T-helper 22 cell (primary cell): ENCODE results near the gene DNAJC10.
"Not testable (repeated sequence)": the region's sequence is repeated elsewhere in the genome, so short reads cannot be mapped to it uniquely, and the experiment has no call there.

Experiments
- DNase-seq: peaks from one replicate; pipeline ENCODE4 v3.0.0-alpha.2; 2020; ENCODE audit warnings: low read depth

Gene DNAJC10

GRCh38 chr2:182724656-182725055, 8.6 kb downstream of the DNAJC10 start:
- DNase-seq, result no peak

GRCh38 chr2:182726473-182726872, 10.4 kb downstream of the DNAJC10 start:
- DNase-seq, result no peak

DNA sequence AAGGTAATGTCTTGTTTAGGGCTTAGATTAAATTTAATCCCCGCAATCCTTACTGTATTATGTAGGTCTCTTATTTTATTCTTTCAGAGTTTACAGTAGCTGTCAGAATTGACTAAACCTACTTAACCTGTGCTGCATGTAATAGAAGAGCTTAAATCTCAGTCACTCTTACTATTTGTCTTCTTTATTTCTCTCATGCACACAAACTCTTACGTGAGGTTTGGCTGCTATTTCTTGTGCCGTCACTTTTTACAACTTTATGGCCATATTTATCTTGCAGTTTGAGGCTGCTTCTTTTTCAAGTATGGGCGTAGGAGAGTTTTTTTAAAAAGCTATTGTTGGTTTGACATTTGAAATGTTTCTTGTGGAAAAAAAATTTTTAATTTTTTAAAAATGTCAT, 12.0 kb downstream of the DNAJC10 start:
- DNase-seq, result no peak

GRCh38 chr2:182729710-182730339, 13.8 kb downstream of the DNAJC10 start:
- no peak for DNase-seq

- no peak for DNase-seq
Observed at GRCh38 chr2:182730486-182730885, 14.4 kb downstream of the DNAJC10 start.

DNA sequence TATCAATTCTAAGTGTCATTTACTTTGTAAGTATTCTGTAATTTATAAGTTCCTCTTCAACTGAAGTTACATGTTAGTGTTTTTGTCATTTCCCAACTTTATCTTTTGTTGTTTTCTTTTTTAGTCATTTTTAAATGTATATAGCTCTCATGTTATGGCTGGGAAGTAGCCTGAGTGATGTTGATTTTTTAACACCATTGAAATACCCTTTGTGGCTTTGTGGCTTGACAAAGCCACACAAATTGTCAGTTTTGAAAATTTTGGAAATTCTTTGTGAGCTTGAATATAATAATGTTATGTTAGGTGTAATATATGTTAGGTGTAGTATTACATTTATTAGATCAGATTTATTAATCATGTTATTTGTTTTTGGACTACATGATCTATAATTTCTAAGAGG, 16.7 kb downstream of the DNAJC10 start:
- no peak for DNase-seq

DNA sequence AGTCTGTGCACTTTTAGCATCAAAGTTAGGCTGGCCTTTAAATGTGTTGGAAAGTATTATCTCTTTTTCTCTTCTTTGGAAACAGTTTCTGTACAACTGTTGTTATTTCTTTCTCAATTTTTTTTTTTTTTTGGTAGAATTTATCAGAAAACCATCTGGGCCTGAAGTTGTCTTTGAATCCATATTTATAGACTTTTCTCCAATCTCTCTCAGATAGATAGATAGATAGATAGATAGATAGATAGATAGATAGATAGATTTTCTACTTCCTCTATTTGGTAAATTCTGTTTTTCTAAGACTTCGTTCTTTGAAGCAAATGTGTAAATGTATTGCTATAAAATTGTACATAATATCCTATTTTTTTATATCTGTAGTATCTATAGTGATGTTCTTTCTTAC, 17.5 kb downstream of the DNAJC10 start:
- no peak for DNase-seq

DNA sequence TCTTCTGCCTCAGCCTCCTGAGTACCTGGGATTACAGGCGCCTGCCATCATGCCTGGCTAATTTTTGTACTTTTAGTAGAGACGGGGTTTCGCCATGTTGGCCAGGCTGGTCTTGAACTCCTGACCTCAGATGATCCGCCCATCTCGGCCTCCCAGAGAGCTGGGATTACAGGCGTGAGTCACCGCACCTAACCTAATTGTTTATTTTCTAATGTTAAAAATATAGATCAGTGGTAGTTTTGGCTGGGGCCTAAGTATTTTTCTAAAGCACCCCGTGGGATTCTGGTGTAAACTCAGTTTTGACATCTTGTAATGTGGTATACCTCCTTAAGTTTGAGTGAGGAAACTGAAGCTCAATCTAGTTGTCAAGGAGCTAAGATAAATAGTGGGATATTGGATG, 20.8 kb downstream of the DNAJC10 start:
- DNase-seq, result not testable (repeated sequence)

GRCh38 chr2:182740701-182741100, 24.6 kb downstream of the DNAJC10 start:
- no peak for DNase-seq

DNA sequence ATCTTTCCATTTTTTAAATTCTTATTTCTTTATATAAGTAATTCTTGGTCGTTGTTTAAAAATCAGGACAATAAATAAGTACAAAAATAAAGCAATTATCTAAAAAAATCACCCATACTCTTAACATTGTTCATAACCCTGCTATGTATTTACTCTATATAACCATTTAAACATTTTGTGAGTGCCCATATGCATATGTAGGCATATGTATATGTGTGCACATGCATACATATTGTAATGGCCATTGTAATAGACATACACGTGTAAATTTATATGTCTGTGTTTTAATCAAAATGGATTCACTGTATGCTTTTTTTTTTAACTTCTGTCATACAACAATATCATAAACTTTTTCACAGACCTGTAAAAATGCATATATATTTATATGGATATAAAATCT, 25.6 kb downstream of the DNAJC10 start:
- DNase-seq, result no peak

DNA sequence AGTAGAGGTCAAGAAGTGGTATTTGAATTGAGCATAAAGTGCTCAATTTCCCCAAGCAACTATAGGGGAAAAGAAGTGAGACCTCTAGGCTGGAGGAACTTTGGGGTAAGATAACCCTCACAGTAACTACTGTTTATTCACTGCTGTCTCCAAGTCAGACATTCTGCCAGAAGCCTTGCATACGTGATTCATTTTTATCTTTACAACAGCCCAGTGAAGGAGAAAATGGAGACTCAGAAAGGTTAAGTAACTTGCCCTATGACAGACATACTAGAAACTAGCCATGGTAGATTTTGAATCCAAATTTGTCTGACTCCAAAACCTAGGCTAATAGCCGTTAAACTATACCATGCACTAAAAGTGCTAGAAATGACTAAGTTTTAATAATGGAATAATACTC, 28.4 kb downstream of the DNAJC10 start:
- DNase-seq, result no peak

DNA sequence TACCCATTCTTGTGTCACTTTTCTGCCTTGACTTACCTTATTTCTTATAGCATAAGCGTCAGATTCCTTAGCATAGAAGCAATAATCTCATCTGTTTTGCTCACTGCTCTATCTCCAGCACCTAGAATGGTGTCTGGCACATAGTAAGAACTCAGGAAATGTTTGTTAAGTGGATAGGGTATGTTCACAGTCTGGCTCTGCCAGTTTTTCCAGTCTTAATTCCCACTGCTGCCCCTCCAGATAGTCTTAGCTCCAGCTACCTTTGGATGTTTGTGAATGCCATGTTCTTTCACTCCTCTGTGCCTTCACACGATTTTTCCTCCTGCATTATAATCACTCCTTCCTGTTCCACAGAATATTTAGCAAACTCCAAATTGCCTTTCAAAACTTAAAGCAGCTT, 29.0 kb downstream of the DNAJC10 start:
- no peak for DNase-seq

DNA sequence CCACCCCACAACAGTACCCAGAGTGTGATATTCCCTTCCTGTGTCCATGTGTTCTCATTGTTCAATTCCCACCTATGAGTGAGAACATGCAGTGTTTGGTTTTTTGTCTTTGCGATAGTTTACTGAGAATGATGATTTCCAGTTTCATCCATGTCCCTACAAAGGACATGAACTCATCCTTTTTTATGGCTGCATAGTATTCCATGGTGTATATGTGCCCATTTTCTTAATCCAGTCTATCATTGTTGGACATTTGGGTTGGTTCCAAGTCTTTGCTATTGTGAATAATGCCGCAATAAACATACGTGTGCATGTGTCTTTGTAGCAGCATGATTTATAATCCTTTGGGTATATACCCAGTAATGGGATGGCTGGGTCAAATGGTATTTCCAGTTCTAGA, 29.8 kb downstream of the DNAJC10 start:
- not testable (repeated sequence) for DNase-seq

GRCh38 chr2:182754231-182754630, 38.2 kb downstream of the DNAJC10 start:
- DNase-seq, result no peak

DNA sequence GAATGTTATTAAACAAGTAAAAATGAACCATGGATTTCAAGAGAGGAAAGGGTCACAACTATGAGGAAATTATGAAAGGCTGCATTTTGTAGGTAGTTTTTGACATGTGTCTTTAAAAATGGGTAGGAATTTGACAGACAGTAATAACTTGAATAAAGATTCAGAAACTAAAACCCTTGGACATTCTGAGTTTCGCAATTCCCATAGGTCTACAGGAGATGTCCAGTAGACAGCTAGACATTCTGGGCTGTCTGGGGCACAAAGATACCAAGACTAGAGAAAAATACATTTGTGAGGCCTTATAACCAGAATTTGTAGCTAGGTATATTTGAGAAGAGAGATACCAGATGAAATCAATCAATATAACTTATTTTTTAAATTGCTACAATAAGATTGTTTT, 42.3 kb downstream of the DNAJC10 start:
- no peak for DNase-seq

DNA sequence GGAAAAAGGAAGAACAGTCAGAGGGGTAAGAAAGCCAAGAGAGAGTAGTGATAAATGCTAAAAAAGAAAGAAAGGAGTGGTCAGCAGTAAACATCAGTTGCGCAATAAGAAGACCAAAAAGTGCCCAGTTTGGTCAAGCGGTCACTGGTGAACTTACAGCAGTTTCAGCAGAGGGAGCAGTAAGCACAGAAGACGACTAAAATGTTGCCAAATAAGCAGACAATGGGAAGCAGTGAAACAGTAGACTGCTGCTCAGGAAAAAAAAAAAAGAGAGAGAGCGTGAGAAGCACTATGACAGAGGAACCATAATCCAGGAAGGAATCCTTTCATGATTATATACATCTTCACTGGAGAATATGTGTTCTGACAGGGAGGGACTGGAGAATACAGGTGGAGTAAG, 45.8 kb downstream of the DNAJC10 start:
- no peak for DNase-seq

- no peak for DNase-seq
Observed at GRCh38 chr2:182763311-182763912, 47.4 kb downstream of the DNAJC10 start.

DNA sequence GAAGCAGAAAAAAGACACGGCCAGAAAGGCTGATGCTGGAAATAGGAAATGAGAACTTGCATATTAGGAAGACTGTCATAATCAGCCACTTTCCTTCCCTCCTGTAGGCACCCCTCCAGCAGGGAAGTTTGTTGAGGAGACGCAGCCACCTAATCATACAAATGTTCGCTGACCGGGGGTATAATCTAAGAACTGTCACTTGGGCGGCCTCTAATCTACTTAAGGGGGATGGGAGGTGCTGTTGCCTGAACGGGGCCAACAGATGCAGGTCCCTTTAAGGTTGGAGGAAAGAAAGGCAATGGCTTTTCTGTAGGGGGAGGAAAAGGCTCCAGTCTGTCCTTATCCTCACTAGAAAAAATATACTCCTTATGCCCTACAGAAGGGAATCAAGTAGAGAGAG, 50.6 kb downstream of the DNAJC10 start:
- DNase-seq, result no peak

- DNase-seq, result no peak
Observed at GRCh38 chr2:182767578-182767977, 51.5 kb downstream of the DNAJC10 start.

DNA sequence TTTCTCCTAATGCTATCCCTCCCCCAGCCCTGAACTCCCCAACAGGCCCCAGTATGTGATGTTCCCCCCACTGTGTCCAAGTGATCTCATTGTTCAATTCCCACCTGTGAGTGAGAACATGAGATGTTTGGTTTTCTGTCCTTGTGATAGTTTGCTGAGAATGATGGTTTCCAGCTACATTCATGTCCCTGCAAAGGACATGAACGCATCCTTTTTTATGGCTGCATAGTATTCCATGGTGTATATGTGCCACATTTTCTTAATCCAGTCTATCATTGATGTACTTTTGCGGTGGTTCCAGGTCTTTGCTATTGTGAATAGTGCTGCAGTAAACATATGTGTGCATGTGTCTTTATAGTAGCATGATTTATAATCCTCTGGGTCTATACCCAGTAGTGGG, 52.9 kb downstream of the DNAJC10 start:
- DNase-seq, result not testable (repeated sequence)

DNA sequence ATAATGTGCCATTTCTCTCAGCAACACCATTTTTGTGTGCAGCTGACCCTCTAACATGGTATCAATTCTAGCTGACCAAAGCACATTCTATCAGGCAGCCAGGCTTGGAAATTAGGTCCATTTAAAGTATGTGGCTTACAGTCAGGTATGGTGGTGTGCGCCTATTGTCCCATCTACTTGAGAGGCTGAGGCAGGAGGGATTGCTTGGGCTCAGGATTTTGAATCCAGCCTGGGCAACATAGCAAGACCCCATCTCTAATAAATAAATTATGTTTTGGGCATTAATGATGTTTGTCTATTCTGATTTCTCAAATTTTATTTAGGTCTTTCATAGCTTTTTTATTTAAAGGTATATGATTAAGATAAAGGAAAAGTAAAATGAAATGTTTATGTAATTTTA, 63.3 kb downstream of the DNAJC10 start:
- DNase-seq, result no peak

DNA sequence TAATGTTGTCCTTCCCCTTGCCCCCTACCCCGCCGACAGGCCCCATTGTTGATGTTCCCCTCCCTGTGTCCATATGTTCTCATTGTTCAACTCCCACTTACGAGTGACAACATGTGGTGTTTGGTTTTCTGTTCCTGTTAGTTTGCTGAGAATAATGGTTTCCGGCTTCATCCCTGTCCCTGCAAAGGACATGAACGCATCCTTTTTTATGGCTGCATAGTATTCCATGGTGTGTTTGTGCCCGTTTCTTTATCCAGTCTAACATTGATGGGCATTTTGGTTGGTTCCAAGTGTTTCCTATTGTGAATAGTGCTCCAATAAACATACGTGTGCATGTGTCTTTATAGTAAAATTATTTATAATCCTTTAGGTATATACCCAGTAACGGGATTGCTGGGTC, 65.0 kb downstream of the DNAJC10 start:
- DNase-seq, result not testable (repeated sequence)

DNA sequence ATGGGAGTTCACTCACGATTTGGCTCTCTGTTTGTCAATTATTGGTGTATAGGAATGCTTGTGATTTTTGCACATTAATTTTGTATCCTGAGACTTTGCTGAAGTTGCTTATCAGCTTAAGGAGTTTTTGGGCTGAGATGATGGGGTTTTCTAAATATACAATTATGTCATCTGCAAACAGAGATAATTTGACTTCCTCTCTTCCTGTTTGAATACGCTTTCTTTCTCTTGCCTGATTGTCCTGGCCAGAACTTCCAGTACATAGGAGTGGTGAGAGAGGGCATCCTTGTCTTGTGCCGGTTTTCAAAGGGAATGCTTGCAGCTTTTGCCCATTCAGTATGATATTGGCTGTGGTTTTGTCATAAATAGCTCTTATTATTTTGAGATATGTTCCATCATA, 66.6 kb downstream of the DNAJC10 start:
- DNase-seq, result not testable (repeated sequence)

- DNase-seq, result no peak
Observed at GRCh38 chr2:182784058-182784706, 68.1 kb downstream of the DNAJC10 start.
